WTC11 (cell line): Measurements from ENCODE around the gene P3H1. TPM values are rescaled to one million over a fixed set of nuclear protein-coding genes. Genes with fewer than 3 reads are reported as not detected.

Experiments used
- ATAC-seq: fragments of 200-7000 bp; cut with Tn5 transposase; 2 replicates; pipeline ENCODE4 v1.10.0; 2021; ENCODE audit warnings: mild to moderate bottlenecking, moderate library complexity
- CTCF ChIA-PET: fragments of 300-600 bp; sonication (Branson Sonifier 250); formaldehyde crosslinking; loops from one replicate; lab custom pipeline; 2021; ENCODE audit warnings: antibody characterized with exemption; lab: Charles Lee
- POLR2A ChIA-PET: fragments of 350-600 bp; sonication (Branson Sonifier 250); formaldehyde crosslinking; loops from one replicate; lab custom pipeline; 2021; ENCODE audit warnings: antibody characterized with exemption; lab: Charles Lee
- DNase-seq: peaks from one replicate; pipeline ENCODE4 v3.0.0; 2021; ENCODE audit warnings: low spot score
- H3K27ac Mint-ChIP-seq: 2 replicates; pipeline ENCODE4 v1.8.0; 2021; ENCODE audit warnings: mixed read lengths
- H3K27me3 Mint-ChIP-seq: 2 replicates; pipeline ENCODE4 v1.8.0; 2021; ENCODE audit warnings: low read depth, mild to moderate bottlenecking, moderate library complexity, mixed read lengths
- H3K36me3 Mint-ChIP-seq: 2 replicates; pipeline ENCODE4 v1.8.0; 2021; ENCODE audit warnings: mixed read lengths
- H3K4me1 Mint-ChIP-seq: 2 replicates; pipeline ENCODE4 v1.8.0; 2022; ENCODE audit warnings: mixed read lengths
- H3K4me3 Mint-ChIP-seq: 2 replicates; pipeline ENCODE4 v1.8.0; 2021; ENCODE audit warnings: mild to moderate bottlenecking, moderate library complexity, mixed read lengths
- H3K9me3 Mint-ChIP-seq: 2 replicates; pipeline ENCODE4 v1.8.0; 2021; ENCODE audit warnings: mixed read lengths
- FOXJ3 ChIP-seq: sonication (generic); formaldehyde crosslinking; IDR thresholded peaks from 2 replicates; pipeline ENCODE4 v1.9.0; 2021; ENCODE audit warnings: missing genetic modification reagents, mild to moderate bottlenecking, borderline replicate concordance
- GTF2I ChIP-seq: fragments of 250-450 bp; sonication (Bioruptor Pico); conservative IDR thresholded peaks from 2 replicates; pipeline ENCODE4 v1.4.0; 2021; ENCODE audit warnings: mild to moderate bottlenecking
- HMGXB4 ChIP-seq: sonication (generic); formaldehyde crosslinking; IDR thresholded peaks from 2 replicates; pipeline ENCODE4 v1.8.1; 2023; ENCODE audit warnings: mild to moderate bottlenecking, moderate library complexity, missing genetic modification reagents
- NR3C1 ChIP-seq: sonication (generic); formaldehyde crosslinking; conservative IDR thresholded peaks from 2 replicates; pipeline ENCODE4 v1.8.1; 2023; ENCODE audit warnings: low read depth, mild to moderate bottlenecking, missing genetic modification reagents
- PRDM15 ChIP-seq: sonication (generic); formaldehyde crosslinking; IDR thresholded peaks from 2 replicates; pipeline ENCODE4 v1.8.0; 2022; ENCODE audit warnings: missing genetic modification reagents
- SOX15 ChIP-seq: fragments of 250-450 bp; sonication (Bioruptor Pico); IDR thresholded peaks from 2 replicates; pipeline ENCODE4 v1.9.0; 2021; ENCODE audit warnings: mild to moderate bottlenecking
- TCF7 ChIP-seq: sonication (generic); formaldehyde crosslinking; IDR thresholded peaks from 2 replicates; pipeline ENCODE4 v1.8.0; 2022; ENCODE audit warnings: mild to moderate bottlenecking, low read depth, missing genetic modification reagents, moderate library complexity
- ZBTB43 ChIP-seq: sonication (generic); formaldehyde crosslinking; IDR thresholded peaks from 2 replicates; pipeline ENCODE4 v1.8.1; 2023; ENCODE audit warnings: mild to moderate bottlenecking, missing genetic modification reagents
- ZNF138 ChIP-seq: sonication (generic); formaldehyde crosslinking; conservative IDR thresholded peaks from 2 replicates; pipeline ENCODE4 v1.8.1; 2022; ENCODE audit warnings: mild to moderate bottlenecking, moderate library complexity, missing genetic modification reagents
- ZNF512 ChIP-seq: sonication (generic); formaldehyde crosslinking; IDR thresholded peaks from 2 replicates; pipeline ENCODE4 v1.8.1; 2022; ENCODE audit warnings: missing genetic modification reagents, borderline replicate concordance
- ZNF532 ChIP-seq: fragments of 250-450 bp; sonication (Bioruptor Pico); IDR thresholded peaks from 2 replicates; pipeline ENCODE4 v1.9.0; 2021; ENCODE audit warnings: mild to moderate bottlenecking, borderline replicate concordance
- total RNA-seq: library from RNA; stranded (reverse); gene quantifications from 3 replicates; pipeline ENCODE4 v1.2.3, GENCODE V29; 2021

Gene P3H1
- total RNA-seq, 1 experiment from 2014 or later, result 95.1 TPM

- Mint-ChIP-seq H3K27me3 (no peaks in the 10 kb centered on the region), H3K36me3 (no peaks in the 10 kb centered on the region), H3K4me1 (peaks cover 15% of the 10 kb centered on the region), H3K9me3 (no peaks in the 10 kb centered on the region), H3K27ac (no peak overlapping the region; the same call in 1 of the 2 replicates), H3K4me3 (no peak overlapping the region)
- TF ChIP-seq FOXJ3 (CRISPR knock-in tag), result no peak
- no peak for TF ChIP-seq SOX15 (CRISPR knock-in tag)
- TF ChIP-seq ZNF512 (CRISPR knock-in tag), result no peak
- TF ChIP-seq TCF7, result no peak
- CTCF ChIA-PET, result interaction anchor here (0.6 to 1.2 kb wide), 2 partner anchors 24 to 47 kb away, joined by 3 to 5 read pairs; no protein-coding TSS in a partner anchor
- no peak for DNase-seq
- ATAC-seq, result no peak
- POLR2A ChIA-PET, result interaction anchor here (0.7 to 1.0 kb wide), 2 partner anchors 29 to 35 kb away, joined by 4 to 5 read pairs; partner anchors contain the start of genes C1orf50 and P3H1
Measured at GRCh38 chr1:42731585-42731984, 35.2 kb downstream of the P3H1 start.

- no peaks in the 10 kb centered on the region for H3K36me3 Mint-ChIP-seq
- no peaks in the 10 kb centered on the region for H3K27me3 Mint-ChIP-seq
- ChIA-PET POLR2A (interaction anchor here (0.7 kb wide), 1 partner anchor 29 kb away, joined by 5 read pairs; no protein-coding TSS in a partner anchor), CTCF (interaction anchor here (0.6 to 1.7 kb wide), 8 partner anchors 9 to 276 kb away, joined by 3 to 8 read pairs (median 3); partner anchors contain the start of gene CLDN19)
- no peaks in the 10 kb centered on the region for H3K9me3 Mint-ChIP-seq
- peaks cover 15% of the 10 kb centered on the region for H3K4me1 Mint-ChIP-seq
- H3K27ac Mint-ChIP-seq, result no peak overlapping the region
- TF ChIP-seq PRDM15 (CRISPR knock-in tag) (no peak), ZNF138 (CRISPR knock-in tag) (no peak), ZBTB43 (CRISPR knock-in tag) (no peak), HMGXB4 (no peak), GTF2I (CRISPR knock-in tag) (no peak), ZNF532 (no peak), NR3C1 (CRISPR knock-in tag) (no peak)
- DNase-seq (no peak), ATAC-seq (no peak; the same call in 1 of the 2 replicates)
- H3K4me3 Mint-ChIP-seq, result no peak overlapping the region
Measured at GRCh38 chr1:42730988-42731387, 35.8 kb downstream of the P3H1 start.
